GM19455 (cell line): ENCODE measurements around the gene IMPDH1.

Experiments used
- ATAC-seq: cut with Tn5 transposase; IDR thresholded peaks from one replicate; pipeline ENCODE4 v1.9.1; 2021; ENCODE audit not compliant: unreplicated experiment

The IMPDH1 gene

GRCh38 chr7:128363261-128363721 is 46.5 kb downstream of the IMPDH1 start:
- ATAC-seq: no peak

DNA sequence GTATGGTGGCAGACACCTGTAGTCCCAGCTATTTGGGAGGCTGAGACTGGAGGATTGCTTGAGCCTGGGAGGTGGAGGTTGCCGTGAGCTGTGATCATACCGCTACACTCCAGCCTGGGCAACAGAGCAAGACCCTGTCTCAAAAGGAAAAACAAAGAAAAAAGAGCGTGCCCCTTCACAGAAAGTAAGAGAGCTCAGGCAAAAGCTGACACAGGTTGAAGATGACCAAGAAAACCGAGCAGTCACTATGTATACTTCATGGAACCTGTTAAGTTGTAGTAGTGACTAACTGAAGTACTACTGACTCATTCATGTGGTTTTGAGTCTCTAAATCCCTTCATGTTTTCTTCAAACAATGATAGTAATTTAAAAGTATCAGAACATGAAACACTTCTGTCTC is 47.1 kb downstream of the IMPDH1 start:
- no peak for ATAC-seq

GRCh38 chr7:128361411-128362379 is 48.1 kb downstream of the IMPDH1 start, which contains the start of gene PRRT4:
Gene PRRT4 (minus strand): TSS chr7:128361690.
- ATAC-seq: no peak

DNA sequence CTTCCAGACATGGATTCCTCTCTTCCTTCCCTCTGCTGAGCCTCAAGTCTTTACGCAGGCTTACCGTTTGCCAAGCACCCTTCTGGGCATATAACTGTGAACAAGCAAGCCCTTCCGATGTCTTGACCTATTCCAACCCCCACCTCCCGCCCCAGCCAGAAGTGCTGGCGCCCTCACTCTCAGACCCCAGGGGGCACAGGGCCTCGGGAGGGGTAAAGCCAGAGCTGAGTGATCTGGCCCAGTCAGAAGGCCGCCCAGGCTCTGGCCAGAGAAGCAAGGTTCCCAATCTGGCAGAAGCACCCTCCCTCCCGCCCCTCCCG is 49.5 kb downstream of the IMPDH1 start:
- ATAC-seq: no peak

GRCh38 chr7:128359939-128360338 is 49.8 kb downstream of the IMPDH1 start:
- ATAC-seq: no peak

DNA sequence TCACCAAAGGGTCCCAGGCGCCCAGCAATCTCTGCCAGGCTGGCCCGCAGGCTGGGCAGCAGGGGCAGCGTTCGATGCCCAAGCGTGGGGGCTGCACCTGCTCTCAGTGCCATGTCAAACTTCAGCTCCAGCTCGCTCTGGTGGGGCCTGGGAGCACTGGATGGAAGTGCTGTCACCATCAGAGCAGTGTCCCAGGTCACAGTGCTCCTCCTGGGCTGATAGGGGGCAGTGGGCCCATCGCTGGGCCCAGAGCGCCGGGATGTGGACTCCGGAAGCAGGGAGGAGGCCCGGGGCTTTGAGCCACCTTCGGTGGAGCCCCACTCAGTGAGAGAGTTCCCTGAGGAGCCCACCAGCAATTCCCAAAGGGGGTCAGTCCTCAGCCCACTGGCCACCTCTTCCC is 50.4 kb downstream of the IMPDH1 start:
- no peak for ATAC-seq

DNA sequence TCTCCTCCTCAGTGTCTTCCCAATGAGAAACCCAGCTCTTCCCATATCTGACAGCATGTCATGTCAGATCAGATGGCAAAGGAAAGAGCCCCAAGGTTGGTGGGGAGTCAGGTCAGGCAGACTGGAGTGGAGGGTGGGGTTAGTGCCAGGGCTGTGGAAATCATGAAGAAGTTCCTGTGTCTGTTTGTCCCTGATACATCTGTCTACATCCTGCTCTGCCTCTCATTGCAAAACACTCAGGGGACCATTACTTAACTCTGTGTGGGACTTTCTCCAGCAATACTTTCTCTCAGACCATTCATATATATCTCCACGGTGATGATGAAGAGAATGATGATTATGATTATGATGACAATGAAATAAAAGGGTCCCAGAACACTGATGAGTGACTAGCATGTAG is 51.5 kb downstream of the IMPDH1 start:
- ATAC-seq: no peak

GRCh38 chr7:128357217-128357613 is 52.6 kb downstream of the IMPDH1 start:
- no peak for ATAC-seq

DNA sequence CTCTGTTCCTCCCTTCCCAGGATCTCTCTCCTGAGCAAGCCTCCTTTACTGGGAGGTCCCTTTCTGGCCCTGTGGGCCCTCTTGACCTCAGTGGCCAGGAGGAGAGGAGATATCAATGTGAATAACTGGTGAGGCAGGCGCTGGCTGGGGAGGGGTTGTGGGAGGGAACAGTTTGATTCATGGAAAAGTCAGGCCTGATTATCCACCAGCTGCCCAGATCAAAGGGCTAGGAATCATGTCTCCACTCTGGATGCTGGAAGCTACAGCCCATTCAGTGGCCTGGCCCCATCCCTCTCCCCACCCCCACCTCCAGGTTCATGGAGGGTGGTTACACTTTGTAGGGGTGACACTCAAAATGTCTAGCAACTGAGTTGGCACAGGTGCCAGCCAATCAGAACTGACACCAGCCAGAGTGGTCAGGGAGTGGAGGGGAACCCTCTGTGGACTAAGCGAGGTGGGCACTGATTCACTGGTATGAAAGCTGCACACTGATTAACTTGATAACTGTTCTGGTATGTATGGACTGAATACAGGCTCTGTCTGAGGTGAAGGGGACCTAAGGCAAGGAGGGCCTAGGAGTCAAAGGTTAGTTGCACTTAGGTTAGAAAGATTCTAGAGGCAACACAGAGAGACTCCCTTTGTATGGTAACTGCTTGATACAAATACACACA is 53.1 kb downstream of the IMPDH1 start:
- no peak for ATAC-seq

DNA sequence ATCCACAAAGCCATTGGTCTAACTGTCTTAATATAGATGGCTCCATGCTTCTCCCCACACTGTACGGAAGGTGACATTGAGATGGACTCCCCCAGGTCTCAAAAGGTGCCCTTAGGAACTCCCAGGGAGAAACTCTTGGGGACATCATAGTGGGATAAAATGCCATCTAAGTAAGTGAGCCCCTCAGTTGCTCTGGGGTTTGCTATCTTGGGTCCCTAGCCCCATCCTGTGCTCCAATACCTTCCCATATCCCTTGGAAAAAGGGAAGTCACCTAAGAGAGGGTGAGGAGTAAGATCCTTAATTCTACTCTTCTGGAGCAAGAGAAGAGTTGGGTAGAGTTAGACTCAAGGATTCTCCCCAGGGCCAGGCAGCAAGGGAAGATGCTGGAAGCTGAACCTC is 56.2 kb downstream of the IMPDH1 start:
- no peak for ATAC-seq

DNA sequence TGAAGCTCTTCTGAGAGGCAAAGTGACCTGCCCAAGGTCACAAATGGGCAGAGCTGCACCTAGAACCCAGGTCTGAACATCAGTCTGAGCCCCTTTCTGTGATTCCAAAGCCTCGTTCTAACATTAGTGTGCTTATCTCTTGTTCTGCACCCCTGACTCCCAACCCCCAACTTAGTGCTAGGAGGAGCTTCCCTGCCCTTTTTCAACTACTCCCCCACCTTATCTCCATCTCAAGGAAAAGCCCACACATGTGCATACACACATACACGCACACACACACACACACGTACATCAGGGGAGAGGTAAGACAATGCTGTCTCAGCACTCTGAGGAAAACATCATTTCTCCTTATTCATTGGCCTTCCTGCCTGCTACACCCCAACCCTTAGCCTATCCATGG is 56.6 kb downstream of the IMPDH1 start:
- no peak for ATAC-seq

DNA sequence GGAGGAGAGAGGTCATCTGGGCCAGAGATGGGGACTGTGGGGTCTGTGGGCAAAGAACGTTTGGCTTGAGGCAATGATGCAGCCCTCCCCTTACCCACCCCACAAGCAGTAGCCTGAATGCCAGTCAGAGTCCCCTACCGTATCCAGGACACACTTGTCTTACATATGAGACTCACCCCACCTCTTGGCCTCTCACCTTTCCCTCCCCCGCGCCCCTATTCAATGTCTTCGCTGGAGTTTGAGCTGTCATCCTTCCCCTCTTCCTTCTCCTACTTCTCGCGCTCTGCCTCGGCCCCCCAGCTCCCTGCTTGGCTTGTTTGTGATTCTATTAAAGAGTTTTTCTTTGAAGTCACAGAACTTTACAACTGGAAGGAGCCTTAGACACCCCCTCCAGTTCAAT is 57.1 kb downstream of the IMPDH1 start:
- no peak for ATAC-seq

DNA sequence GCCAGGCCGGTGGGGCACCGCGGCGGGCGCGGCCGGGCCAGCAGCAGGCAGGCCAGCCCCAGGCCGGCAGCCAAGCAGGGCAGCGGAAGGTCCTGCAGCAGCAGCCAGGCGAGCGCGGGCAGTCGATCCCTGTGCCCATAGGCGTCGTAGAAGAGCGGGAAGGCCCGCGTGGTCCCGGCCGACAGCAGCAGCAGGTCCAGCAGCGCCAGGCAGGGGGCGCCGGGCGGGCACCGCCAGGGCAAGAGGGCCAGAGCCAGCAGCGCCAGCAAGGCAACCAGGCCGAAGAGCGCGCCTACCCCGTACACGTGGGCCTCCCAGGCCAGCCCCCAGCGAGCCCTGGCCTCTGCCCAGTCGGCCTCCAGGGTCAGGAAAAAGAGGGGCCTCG is 57.6 kb downstream of the IMPDH1 start:
- no peak for ATAC-seq

DNA sequence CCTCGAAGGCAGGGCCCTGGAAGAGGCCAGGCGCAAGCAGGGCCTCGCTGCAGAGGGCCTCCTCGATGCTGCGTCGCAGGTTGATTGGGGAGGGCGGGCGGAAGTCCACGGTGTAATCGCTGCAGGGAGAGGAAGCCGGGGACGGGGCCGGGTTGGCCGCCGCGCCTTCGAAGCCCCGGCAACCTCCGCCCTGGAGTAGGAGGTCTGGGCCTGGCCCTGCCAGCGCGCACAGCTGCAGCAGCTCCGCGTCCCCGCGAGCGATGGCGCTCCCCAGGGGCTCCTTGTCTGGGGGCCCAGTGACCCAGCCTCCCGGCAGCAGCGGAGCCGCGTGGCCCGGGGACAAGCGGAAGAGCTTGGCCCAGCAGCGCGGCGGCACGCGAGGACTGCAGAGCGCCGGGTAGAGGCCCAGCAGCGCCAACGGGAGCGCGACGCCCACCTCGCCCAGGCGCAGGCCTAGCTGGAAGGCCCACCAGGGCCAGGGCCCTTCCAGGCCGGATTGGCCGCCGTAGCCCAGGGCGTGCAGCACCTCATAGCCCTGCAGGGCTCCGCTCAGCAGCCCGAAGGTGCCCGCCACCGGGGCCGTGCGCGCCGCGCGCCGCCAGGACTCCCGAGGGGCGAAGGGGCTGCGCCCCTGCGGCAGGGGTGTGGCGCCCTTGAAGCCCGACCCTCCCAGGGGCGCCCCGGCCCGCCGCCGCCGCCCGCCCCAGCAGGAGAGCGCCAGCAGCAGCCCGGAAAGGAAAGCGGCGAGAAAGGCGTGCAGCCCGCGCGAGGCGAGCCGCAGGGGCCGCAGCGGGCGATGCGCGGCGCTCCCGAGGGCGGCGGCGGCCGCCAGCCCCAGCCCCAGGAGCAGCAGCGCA is 58.3 kb downstream of the IMPDH1 start:
- ATAC-seq: no peak

DNA sequence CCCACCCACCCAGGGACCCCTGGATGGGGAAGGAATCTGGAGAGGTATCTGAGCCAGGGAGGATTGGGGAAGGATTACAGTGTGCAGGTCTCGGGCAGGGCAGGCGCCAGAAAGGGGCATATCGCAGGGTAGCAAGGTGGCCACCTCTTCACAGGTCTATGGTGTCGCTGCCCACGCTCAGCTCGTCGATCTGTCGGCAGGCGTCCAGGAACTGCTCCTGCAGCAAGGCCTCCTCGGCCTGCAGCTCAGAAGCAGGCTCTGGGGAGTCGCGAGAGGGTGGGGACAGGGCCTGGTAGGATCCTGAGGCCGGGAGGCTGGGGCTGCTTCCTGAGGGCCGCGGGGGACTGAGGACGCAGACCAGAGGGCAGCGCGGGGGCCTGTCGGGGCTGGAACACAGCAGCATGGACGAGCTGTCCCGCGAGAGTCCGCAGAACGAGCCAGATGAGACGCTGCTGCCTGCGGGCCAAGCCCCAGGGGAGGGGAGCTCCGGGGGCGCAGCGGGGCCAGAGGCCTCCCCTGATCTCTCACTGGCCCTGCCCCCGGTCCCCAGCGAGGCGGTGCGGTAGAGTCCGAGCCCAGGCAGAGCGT is 59.0 kb downstream of the IMPDH1 start:
- no peak for ATAC-seq

DNA sequence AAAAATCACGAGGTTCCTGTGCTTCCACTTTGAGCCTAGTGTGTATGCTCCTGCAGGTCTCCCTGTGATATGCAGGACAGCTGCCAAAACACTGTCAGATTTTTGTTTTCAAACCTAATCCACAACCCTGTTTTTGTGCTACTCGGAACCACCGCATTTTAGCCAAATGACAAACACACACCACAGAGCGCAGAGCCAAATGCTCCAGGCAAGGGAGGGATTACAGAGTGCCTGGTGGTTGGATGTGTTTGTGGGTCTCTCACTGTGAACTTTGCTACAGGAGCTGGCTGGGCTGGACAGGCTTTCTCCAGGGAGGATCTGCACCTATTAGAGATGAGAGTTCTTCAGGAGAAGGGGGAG is 60.3 kb downstream of the IMPDH1 start:
- no peak for ATAC-seq

- no peak for ATAC-seq
Measured at GRCh38 chr7:128347647-128348097, 62.1 kb downstream of the IMPDH1 start.

DNA sequence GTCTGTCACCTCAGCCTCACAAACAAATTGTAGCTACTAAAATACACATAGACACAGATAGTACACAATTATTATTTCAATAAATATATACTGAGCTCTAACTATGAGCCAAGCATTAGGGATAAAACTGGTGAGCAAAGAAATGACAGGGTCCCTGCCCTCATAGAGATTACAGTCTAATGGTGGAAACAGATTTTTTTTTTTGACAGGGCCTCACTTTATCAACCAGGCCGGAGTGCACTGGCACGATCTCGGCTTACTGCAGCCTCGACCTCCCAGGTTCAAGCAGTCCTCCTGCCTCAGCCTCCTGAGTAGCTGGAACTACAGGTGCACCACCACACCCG is 65.4 kb downstream of the IMPDH1 start:
- ATAC-seq: no peak

GRCh38 chr7:128343554-128344430 is 66.0 kb downstream of the IMPDH1 start, which contains the start of gene RBM28:
Gene RBM28 (minus strand): TSS chr7:128343908. CDS start chr7:128343793, 115 bp downstream.
- ATAC-seq: peak; percentile 95
